ENCODE results near the gene HLX. TPM values are rescaled to one million over a fixed set of nuclear protein-coding genes. Genes with fewer than 3 reads are reported as not detected.

Gene HLX
- total and polyA plus RNA-seq, 9 of the 15 experiments (the other 6 are each of a cell fraction or from before 2014, with no cell fraction given), result 0.10 to 3.0 (median 1.6) TPM

- Histone ChIP-seq H4K20me1 (replicated peaks; ENCODE audit: control insufficient read depth, insufficient read depth, low read length) (no peaks in the 10 kb centered on the region), H3K79me2 (ENCODE audit: control insufficient read depth, insufficient read depth, low read length) (no peaks in the 10 kb centered on the region), H3K9me3 (replicated peaks; ENCODE audit: control insufficient read depth, insufficient read depth, low read depth, low read length) (no peaks in the 10 kb centered on the region), H2AFZ (ENCODE audit: low read depth, low read length) (no peak overlapping the region), H3K27ac (ENCODE audit: extremely low read depth, low read depth, low read length) (no peak overlapping the region), H3K36me3 (ENCODE audit: control insufficient read depth, insufficient read depth, low read length) (no peaks in the 10 kb centered on the region), H3K4me3 (no peak overlapping the region), H3K9me1 (ENCODE audit: control insufficient read depth, insufficient read depth, low read length) (no peaks in the 10 kb centered on the region), H3K27me3 (ENCODE audit: control insufficient read depth in 2 of 2, insufficient read depth in 2 of 2, low read length in 2 of 2) (peaks cover 0 to 4% of the 10 kb centered on the region in 2 experiments; a peak in 1 of 5 replicates), H3K4me1 (replicated peaks in 1 of 2; ENCODE audit: control insufficient read depth in 2 of 2, insufficient read depth in 2 of 2, low read length in 2 of 2) (no peaks in the 10 kb centered on the region), H3K4me2 (ENCODE audit: insufficient read depth, low read length) (no peak overlapping the region), H3K9ac (ENCODE audit: insufficient read depth in 1 of 2, low read depth in 2 of 2, low read length in 2 of 2) (no peak overlapping the region)
- ATAC-seq (no peak), DNase-seq (ENCODE audit: extremely low read depth in 1 of 4, low spot score in 3 of 4) (no peak), FAIRE-seq (no peak)
- no TSS peak for BruUV-seq (replicated peaks)
- 0% methylated on average over 1 of the region's 1 CpG for WGBS (ENCODE audit: insufficient coverage, low coverage, missing lambda C conversion rate)
- intact Hi-C loops (cut with micrococcal nuclease) (no loop called here), in situ Hi-C loops (cut with MboI) (no loop called here)
- ChIA-PET CTCF (ENCODE audit: low intra/inter-chr PET ratio) (no interaction called here), POLR2A (no interaction called here)
- TF ChIP-seq ZNF507 (tag; conservative IDR thresholded peaks at IDR 0.05) (no peak), MECOM (CRISPR knock-in tag; IDR thresholded peaks at IDR 0.05) (no peak), ARID2 (IDR thresholded peaks at IDR 0.05) (no peak), BCOR (IDR thresholded peaks at IDR 0.05) (no peak), PTTG1 (tag; IDR thresholded peaks at IDR 0.05; ENCODE audit: low read depth) (no peak), ATF7 (IDR thresholded peaks at IDR 0.05) (no peak), NCOA4 (IDR thresholded peaks at IDR 0.05; ENCODE audit: partially characterized antibody) (no peak), SLC30A9 (CRISPR knock-in tag; IDR thresholded peaks at IDR 0.05) (no peak), ZNF318 (IDR thresholded peaks at IDR 0.05; ENCODE audit: borderline replicate concordance in 1 of 2, low read depth in 1 of 2) (no peak), KAT8 (IDR thresholded peaks at IDR 0.05; ENCODE audit: low read depth) (no peak), ETV5 (CRISPR knock-in tag; IDR thresholded peaks at IDR 0.05; ENCODE audit: low read depth) (no peak), KHSRP (IDR thresholded peaks at IDR 0.05) (no peak), ZNF165 (CRISPR knock-in tag; IDR thresholded peaks at IDR 0.05; ENCODE audit: borderline replicate concordance) (no peak)
These were observed 39.2 kb downstream of the HLX start for GRCh38 chr1:220918285-220918951.

Measured in K562 (cell line).